HCT116 (cell line): ENCODE measurements around the gene RLBP1. TPM values are rescaled to one million over a fixed set of nuclear protein-coding genes. Genes with fewer than 3 reads are reported as not detected.

Experiments
- ATAC-seq: fragments of 200-7000 bp; cut with Tn5 transposase; 2 replicates; pipeline ENCODE4 v1.9.1; 2020; ENCODE audit warnings: mild to moderate bottlenecking, moderate library complexity
- BruUV-seq: library from RNA; stranded (reverse); fragments of 400-500 nt; replicated peaks from 2 replicates; lab custom pipeline; 2021; lab: Mats Ljungman, UMichigan
- CTCF ChIA-PET: fragments of 300-600 bp; sonication (Branson Sonifier 250); formaldehyde crosslinking; loops from one replicate; lab custom pipeline; 2021; ENCODE audit warnings: antibody characterized with exemption; lab: Charles Lee
- POLR2A ChIA-PET: fragments of 300-600, 350-600 bp; sonication (Branson Sonifier 250); formaldehyde crosslinking; loops from one replicate; lab custom pipeline; 2021; ENCODE audit warnings: antibody characterized with exemption; lab: Charles Lee
- RAD21 ChIA-PET, 2 experiments: fragments of 300-600 bp; sonication (Branson Sonifier 250); formaldehyde crosslinking; loops; one replicate each; lab custom pipeline; 2023; ENCODE audit warnings: low total read pairs in 2 of 2; ENCODE audit not compliant: uncharacterized antibody in 2 of 2, unreplicated experiment in 2 of 2, low non-redundant PET in 1 of 2; lab: Charles Lee
- DNase-seq: peaks from one replicate; pipeline ENCODE4 v3.0.0-alpha.2; 2010; ENCODE audit warnings: low read depth, low spot score
- H2AFZ ChIP-seq: fragments of 200-600 bp; shearing (Covaris generic), sonication (generic); 2 replicates; pipeline ENCODE4 v1.6.1; 2017; ENCODE audit warnings: low read depth, mixed run types, mixed read lengths, antibody characterized with exemption, low read length; ENCODE audit not compliant: poor library complexity, severe bottlenecking
- H3K27ac ChIP-seq: 2 replicates; pipeline ENCODE4 v1.5.1; 2012; ENCODE audit warnings: low read depth, low read length
- H3K27me3 ChIP-seq: fragments of 200-600 bp; sonication (generic); 2 replicates; pipeline ENCODE4 v1.6.1; 2016; ENCODE audit warnings: mixed run types, low read length, mixed read lengths; ENCODE audit not compliant: insufficient read depth
- H3K36me3 ChIP-seq, 2 experiments: fragments of 200-500 bp in 1 of 2; fragments of 200-600 bp in 1 of 2; sonication (Bioruptor generic) in 1 of 2; sonication (generic) in 1 of 2; 2 replicates each; pipeline versions ENCODE4 v1.5.1 to v1.6.1; 2014 to 2016; ENCODE audit warnings: low read length in 2 of 2, inconsistent platforms in 1 of 2, mixed read lengths in 1 of 2, mixed run types in 1 of 2; ENCODE audit not compliant: insufficient read depth in 2 of 2, control insufficient read depth in 1 of 2
- H3K4me1 ChIP-seq, 2 experiments: fragments of 200-600 bp in 1 of 2; sonication (generic) in 1 of 2; 2 replicates each; pipeline versions ENCODE4 v1.5.1 to v1.6.1; 2012 to 2017; ENCODE audit warnings: low read length in 2 of 2, inconsistent platforms in 1 of 2, mild to moderate bottlenecking in 1 of 2, mixed read lengths in 1 of 2, mixed run types in 1 of 2, moderate library complexity in 1 of 2; ENCODE audit not compliant: insufficient read depth in 2 of 2, control insufficient read depth in 1 of 2
- H3K4me2 ChIP-seq: fragments of 200-600 bp; sonication (generic); 2 replicates; pipeline ENCODE4 v1.6.1; 2017; ENCODE audit warnings: mixed run types, low read length, mixed read lengths
- H3K4me3 ChIP-seq, 2 experiments: fragments of 200-600 bp in 1 of 2; sonication (generic) in 1 of 2; replicated peaks in 1 of 2; 2 replicates each; pipeline ENCODE4 v1.5.1; 2011 to 2016; ENCODE audit warnings: low read length in 2 of 2, control low read depth in 1 of 2, low read depth in 1 of 2, mild to moderate bottlenecking in 1 of 2, mixed read lengths in 1 of 2, mixed run types in 1 of 2
- H3K79me2 ChIP-seq: fragments of 200-600 bp; sonication (generic); 2 replicates; pipeline ENCODE4 v1.6.1; 2017; ENCODE audit warnings: mild to moderate bottlenecking, mixed run types, low read length, moderate library complexity, mixed read lengths; ENCODE audit not compliant: insufficient read depth
- H3K9ac ChIP-seq: fragments of 200-600 bp; sonication (generic); 2 replicates; pipeline ENCODE4 v1.6.1; 2016; ENCODE audit warnings: low read length, mixed read lengths
- H3K9me2 ChIP-seq: fragments of 200-600 bp; sonication (generic), shearing (Covaris generic); 2 replicates; pipeline ENCODE4 v1.6.1; 2017; ENCODE audit warnings: mixed run types, mild to moderate bottlenecking, moderate library complexity; ENCODE audit not compliant: insufficient read depth
- H3K9me3 ChIP-seq, 2 experiments: fragments of 200-500 bp in 1 of 2; fragments of 200-600 bp in 1 of 2; sonication (Bioruptor generic) in 1 of 2; sonication (generic) in 1 of 2; 2 replicates each; pipeline ENCODE4 v1.6.1; 2014 to 2017; ENCODE audit warnings: low read length in 2 of 2, mixed read lengths in 2 of 2, inconsistent platforms in 1 of 2, low read depth in 1 of 2, mild to moderate bottlenecking in 1 of 2, mixed run types in 1 of 2, moderate library complexity in 1 of 2; ENCODE audit not compliant: control insufficient read depth in 1 of 2, insufficient read depth in 1 of 2
- H4K20me1 ChIP-seq: fragments of 200-600 bp; sonication (generic), shearing (Covaris generic); 2 replicates; pipeline ENCODE4 v1.6.1; 2017; ENCODE audit warnings: mixed run types, mild to moderate bottlenecking, moderate library complexity; ENCODE audit not compliant: insufficient read depth
- CEBPB ChIP-seq: IDR thresholded peaks from 2 replicates; pipeline ENCODE4 v1.6.1; 2012; ENCODE audit warnings: low read depth
- ELF1 ChIP-seq: IDR thresholded peaks from 2 replicates; pipeline ENCODE4 v1.6.1; 2012; ENCODE audit warnings: low read depth, borderline replicate concordance
- EZH2phosphoT487 ChIP-seq: fragments of 200-600 bp; IDR thresholded peaks from 2 replicates; pipeline ENCODE4 v1.6.1; 2018; ENCODE audit warnings: antibody characterized with exemption, borderline replicate concordance
- FOSL1 ChIP-seq: IDR thresholded peaks from 2 replicates; pipeline ENCODE4 v1.6.1; 2012; ENCODE audit warnings: low read depth
- SP1 ChIP-seq: IDR thresholded peaks from 2 replicates; pipeline ENCODE4 v1.6.1; 2012; ENCODE audit warnings: low read depth
- YY1 ChIP-seq: IDR thresholded peaks from 2 replicates; pipeline ENCODE4 v1.6.1; 2011; ENCODE audit warnings: low read length, low read depth, moderate library complexity, mild to moderate bottlenecking; ENCODE audit not compliant: insufficient replicate concordance; ENCODE audit errors: extremely low read depth
- ZNF274 ChIP-seq: fragments of 200-500 bp; sonication (Bioruptor generic); IDR thresholded peaks from 2 replicates; pipeline ENCODE4 v1.6.1; 2014; ENCODE audit warnings: mild to moderate bottlenecking, low read depth, low read length, inconsistent platforms
- intact Hi-C: fragments of 100-400 bp; cut with micrococcal nuclease; formaldehyde crosslinking; loops from 2 replicates; pipeline ENCODE4 v1.10.0; 2022
- total RNA-seq: library from RNA; stranded (reverse); gene quantifications from one replicate; pipeline ENCODE4 v1.2.1, GENCODE V29; 2021; ENCODE audit not compliant: unreplicated experiment
- TF ChIP-seq, protein P1 (sequence below): IDR thresholded peaks from 2 replicates; pipeline ENCODE4 v1.6.1; 2012; ENCODE audit warnings: low read depth
- TF ChIP-seq, protein P2 (sequence below): IDR thresholded peaks from 2 replicates; pipeline ENCODE4 v1.6.1; 2011; ENCODE audit warnings: mild to moderate bottlenecking, low read length, moderate library complexity; ENCODE audit not compliant: insufficient replicate concordance; ENCODE audit errors: extremely low read depth

Gene RLBP1
- total RNA-seq, 1 experiment from 2014 or later: 0.12 TPM

DNA sequence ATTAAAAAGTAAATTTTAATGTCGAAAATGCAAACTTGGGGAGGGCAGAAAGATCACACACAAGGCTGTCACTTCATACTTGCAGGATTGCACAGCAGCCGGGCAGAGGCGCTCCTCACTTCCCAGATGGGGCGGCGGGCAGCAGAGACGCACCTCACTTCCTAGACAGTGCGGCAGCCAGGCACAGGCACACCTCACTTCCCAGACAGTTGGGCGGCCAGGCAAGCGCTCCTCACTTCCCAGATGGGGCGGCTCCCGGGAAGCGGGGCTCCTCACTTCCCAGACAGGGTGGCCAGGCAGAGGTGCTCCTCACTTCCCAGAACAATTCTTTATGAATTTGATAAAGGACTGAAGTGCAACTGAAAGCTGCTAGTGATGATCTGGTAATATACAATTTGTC is 21.2 kb downstream of the RLBP1 start:
- RAD21 ChIA-PET: no interaction called here
- BruUV-seq: no TSS peak
- CTCF ChIA-PET: no interaction called here

More for the DNA sequence above, 21.2 kb downstream of the RLBP1 start:
- TF ChIP-seq ELF1 (no peak), CEBPB (no peak), FOSL1 (no peak), EZH2phosphoT487 (no peak), ZNF274 (no peak), YY1 (no peak), SP1 (no peak)
- TF ChIP-seq, protein P1, sequence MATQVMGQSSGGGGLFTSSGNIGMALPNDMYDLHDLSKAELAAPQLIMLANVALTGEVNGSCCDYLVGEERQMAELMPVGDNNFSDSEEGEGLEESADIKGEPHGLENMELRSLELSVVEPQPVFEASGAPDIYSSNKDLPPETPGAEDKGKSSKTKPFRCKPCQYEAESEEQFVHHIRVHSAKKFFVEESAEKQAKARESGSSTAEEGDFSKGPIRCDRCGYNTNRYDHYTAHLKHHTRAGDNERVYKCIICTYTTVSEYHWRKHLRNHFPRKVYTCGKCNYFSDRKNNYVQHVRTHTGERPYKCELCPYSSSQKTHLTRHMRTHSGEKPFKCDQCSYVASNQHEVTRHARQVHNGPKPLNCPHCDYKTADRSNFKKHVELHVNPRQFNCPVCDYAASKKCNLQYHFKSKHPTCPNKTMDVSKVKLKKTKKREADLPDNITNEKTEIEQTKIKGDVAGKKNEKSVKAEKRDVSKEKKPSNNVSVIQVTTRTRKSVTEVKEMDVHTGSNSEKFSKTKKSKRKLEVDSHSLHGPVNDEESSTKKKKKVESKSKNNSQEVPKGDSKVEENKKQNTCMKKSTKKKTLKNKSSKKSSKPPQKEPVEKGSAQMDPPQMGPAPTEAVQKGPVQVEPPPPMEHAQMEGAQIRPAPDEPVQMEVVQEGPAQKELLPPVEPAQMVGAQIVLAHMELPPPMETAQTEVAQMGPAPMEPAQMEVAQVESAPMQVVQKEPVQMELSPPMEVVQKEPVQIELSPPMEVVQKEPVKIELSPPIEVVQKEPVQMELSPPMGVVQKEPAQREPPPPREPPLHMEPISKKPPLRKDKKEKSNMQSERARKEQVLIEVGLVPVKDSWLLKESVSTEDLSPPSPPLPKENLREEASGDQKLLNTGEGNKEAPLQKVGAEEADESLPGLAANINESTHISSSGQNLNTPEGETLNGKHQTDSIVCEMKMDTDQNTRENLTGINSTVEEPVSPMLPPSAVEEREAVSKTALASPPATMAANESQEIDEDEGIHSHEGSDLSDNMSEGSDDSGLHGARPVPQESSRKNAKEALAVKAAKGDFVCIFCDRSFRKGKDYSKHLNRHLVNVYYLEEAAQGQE: no peak
- TF ChIP-seq, protein P2, sequence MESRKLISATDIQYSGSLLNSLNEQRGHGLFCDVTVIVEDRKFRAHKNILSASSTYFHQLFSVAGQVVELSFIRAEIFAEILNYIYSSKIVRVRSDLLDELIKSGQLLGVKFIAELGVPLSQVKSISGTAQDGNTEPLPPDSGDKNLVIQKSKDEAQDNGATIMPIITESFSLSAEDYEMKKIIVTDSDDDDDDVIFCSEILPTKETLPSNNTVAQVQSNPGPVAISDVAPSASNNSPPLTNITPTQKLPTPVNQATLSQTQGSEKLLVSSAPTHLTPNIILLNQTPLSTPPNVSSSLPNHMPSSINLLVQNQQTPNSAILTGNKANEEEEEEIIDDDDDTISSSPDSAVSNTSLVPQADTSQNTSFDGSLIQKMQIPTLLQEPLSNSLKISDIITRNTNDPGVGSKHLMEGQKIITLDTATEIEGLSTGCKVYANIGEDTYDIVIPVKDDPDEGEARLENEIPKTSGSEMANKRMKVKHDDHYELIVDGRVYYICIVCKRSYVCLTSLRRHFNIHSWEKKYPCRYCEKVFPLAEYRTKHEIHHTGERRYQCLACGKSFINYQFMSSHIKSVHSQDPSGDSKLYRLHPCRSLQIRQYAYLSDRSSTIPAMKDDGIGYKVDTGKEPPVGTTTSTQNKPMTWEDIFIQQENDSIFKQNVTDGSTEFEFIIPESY: no peak
- Histone ChIP-seq H3K4me3 (no peak overlapping the region), H3K79me2 (no peaks in the 10 kb centered on the region), H3K27ac (no peak overlapping the region), H3K9me2 (no peaks in the 10 kb centered on the region), H3K4me1 (peaks cover 17% of the 10 kb centered on the region in 2 experiments), H4K20me1 (no peaks in the 10 kb centered on the region), H3K4me2 (no peak overlapping the region), H3K36me3 (no peaks in the 10 kb centered on the region), H3K9me3 (no peaks in the 10 kb centered on the region), H3K27me3 (no peaks in the 10 kb centered on the region), H3K9ac (no peak overlapping the region), H2AFZ (no peak overlapping the region)
- DNase-seq (no peak), ATAC-seq (no peak)
- intact Hi-C loops: no loop called here
- POLR2A ChIA-PET: no interaction called here
